HepG2 (cell line): Measurements from ENCODE around the gene CDK3. TPM values are rescaled to one million over a fixed set of nuclear protein-coding genes. Genes with fewer than 3 reads are reported as not detected.
A peak's percentile ranks its signal among the peaks of the same experiment; 100 is the strongest.

Experiments
- ARNT2 ChIP-seq: sonication (generic); formaldehyde crosslinking; IDR thresholded peaks from 2 replicates; pipeline ENCODE4 v1.8.0; 2022; ENCODE audit warnings: mild to moderate bottlenecking, low read depth, missing genetic modification reagents, moderate library complexity
- BORCS8-MEF2B ChIP-seq: sonication (generic); formaldehyde crosslinking; IDR thresholded peaks from 2 replicates; pipeline ENCODE4 v1.8.0; 2022; ENCODE audit warnings: mild to moderate bottlenecking, missing genetic modification reagents
- HNRNPL ChIP-seq: fragments of 200-400 bp; formaldehyde crosslinking; IDR thresholded peaks from 2 replicates; pipeline ENCODE4 v1.6.1; 2017; ENCODE audit warnings: mild to moderate bottlenecking, low read depth, low read length
- HNRNPUL1 ChIP-seq: fragments of 200-400 bp; formaldehyde crosslinking; IDR thresholded peaks from 2 replicates; pipeline ENCODE4 v1.6.1; 2017; ENCODE audit warnings: low read depth, mild to moderate bottlenecking, low read length, moderate library complexity
- MXD3 ChIP-seq: IDR thresholded peaks from 2 replicates; pipeline ENCODE4 v1.6.1; 2016; ENCODE audit warnings: mild to moderate bottlenecking, missing biosample characterization, missing genetic modification reagents
- NFKBIZ ChIP-seq: IDR thresholded peaks from 2 replicates; pipeline ENCODE4 v1.6.1; 2018; ENCODE audit warnings: missing genetic modification reagents, missing compliant biosample characterization
- PCBP1 ChIP-seq: fragments of 200-400 bp; formaldehyde crosslinking; IDR thresholded peaks from 2 replicates; pipeline ENCODE4 v1.6.1; 2017; ENCODE audit warnings: mild to moderate bottlenecking, low read depth, low read length, borderline replicate concordance
- XBP1 ChIP-seq: sonication (generic); formaldehyde crosslinking; IDR thresholded peaks from 2 replicates; pipeline ENCODE4 v1.5.0; 2020; ENCODE audit warnings: missing genetic modification reagents
- ZBTB4 ChIP-seq: sonication (generic); formaldehyde crosslinking; IDR thresholded peaks from 2 replicates; pipeline ENCODE4 v1.4.0; 2020; ENCODE audit warnings: missing genetic modification reagents, mild to moderate bottlenecking, borderline replicate concordance
- ZKSCAN8 ChIP-seq: IDR thresholded peaks from 2 replicates; pipeline ENCODE4 v1.6.1; 2016; ENCODE audit warnings: borderline replicate concordance, missing genetic modification reagents, missing compliant biosample characterization
- ZNF18 ChIP-seq: sonication (generic); formaldehyde crosslinking; IDR thresholded peaks from 2 replicates; pipeline ENCODE4 v1.8.0; 2022; ENCODE audit warnings: mild to moderate bottlenecking, missing genetic modification reagents; ENCODE audit not compliant: insufficient replicate concordance
- ZNF253 ChIP-seq: sonication (generic); formaldehyde crosslinking; IDR thresholded peaks from 2 replicates; pipeline ENCODE4 v1.8.0; 2022; ENCODE audit warnings: mild to moderate bottlenecking, missing genetic modification reagents, borderline replicate concordance
- ZNF3 ChIP-seq: IDR thresholded peaks from 2 replicates; pipeline ENCODE4 v1.7.0; 2017; ENCODE audit warnings: inconsistent platforms
- ZNF337 ChIP-seq: sonication (generic); formaldehyde crosslinking; IDR thresholded peaks from 2 replicates; pipeline ENCODE4 v1.5.1; 2020; ENCODE audit warnings: missing genetic modification reagents, low read depth, mild to moderate bottlenecking, borderline replicate concordance
- ZNF652 ChIP-seq: IDR thresholded peaks from 2 replicates; pipeline ENCODE4 v1.6.1; 2016; ENCODE audit warnings: low read depth, borderline replicate concordance
- ZNF687 ChIP-seq: sonication (generic); formaldehyde crosslinking; IDR thresholded peaks from 2 replicates; pipeline ENCODE4 v1.5.1; 2020; ENCODE audit warnings: mild to moderate bottlenecking, missing genetic modification reagents, moderate library complexity
- ZNF704 ChIP-seq: sonication (generic); formaldehyde crosslinking; IDR thresholded peaks from 2 replicates; pipeline ENCODE4 v1.8.1; 2023; ENCODE audit warnings: mild to moderate bottlenecking, inconsistent platforms, moderate library complexity, missing genetic modification reagents, borderline replicate concordance
- polyA plus RNA-seq, 8 experiments: library from polyadenylated mRNA; depleted of rRNA in 3 of 8; stranded (reverse) in 7 of 8; unstranded in 1 of 8; fragments of >200 nt; fragmentation: Illumina TruSeq in 4 of 8; extraction: Trizol in 4 of 8; gene quantifications; 2 replicates each; pipeline versions ENCODE4 v1.2.1 to v1.2.3, GENCODE V29; 2011 to 2016; ENCODE audit warnings: low read depth in 4 of 8, missing spikeins in 1 of 8, mixed read lengths in 1 of 8; ENCODE audit not compliant: insufficient read depth in 1 of 8
- total RNA-seq, 5 experiments: library from RNA; depleted of rRNA; stranded (reverse); fragments of >200 nt; fragmentation: Illumina TruSeq; extraction: Trizol; gene quantifications; 2 replicates each; pipeline ENCODE4 v1.2.3, GENCODE V29; 2016; ENCODE audit warnings: low read depth in 1 of 5

Gene CDK3
- total and polyA plus RNA-seq, 2 of the 13 experiments (the other 11 are each of a cell fraction or from before 2014, with no cell fraction given): 5.8 to 11.4 TPM

- TF ChIP-seq ZNF687 (CRISPR knock-in tag): peak; percentile 82
- no peak for TF ChIP-seq ZNF18 (CRISPR knock-in tag)
- 0 out of 2 replicates have a peak, but pooled peaks have one; percentile 29 for TF ChIP-seq ZKSCAN8 (CRISPR knock-in tag)
- no peak for TF ChIP-seq ZNF704
- TF ChIP-seq ARNT2: no peak
- TF ChIP-seq ZNF652 (CRISPR knock-in tag): no peak
- TF ChIP-seq HNRNPUL1: no peak
- TF ChIP-seq ZBTB4: peak; percentile 32; the same call in 1 of the 2 replicates
- no peak for TF ChIP-seq NFKBIZ (CRISPR knock-in tag)
- no peak for TF ChIP-seq ZNF253 (CRISPR knock-in tag)
- no peak for TF ChIP-seq BORCS8-MEF2B (CRISPR knock-in tag)
- TF ChIP-seq ZNF337 (CRISPR knock-in tag): no peak
- TF ChIP-seq ZNF3: no peak
- TF ChIP-seq PCBP1: no peak
- no peak for TF ChIP-seq XBP1 (CRISPR knock-in tag)
- peak; percentile 81 for TF ChIP-seq HNRNPL
- TF ChIP-seq MXD3: no peak
Observed at GRCh38 chr17:76005263-76006149, 4.9 kb downstream of the CDK3 start (continued).
